K562 (cell line): Measurements from ENCODE around the gene GSS. TPM values are rescaled to one million over a fixed set of nuclear protein-coding genes. Genes with fewer than 3 reads are reported as not detected.

Experiments used
- ATAC-seq: fragments of 200-7000 bp; cut with Tn5 transposase; 3 replicates; pipeline ENCODE4 v1.9.1; 2020; ENCODE audit warnings: moderate library complexity
- BruUV-seq: library from RNA; stranded (reverse); fragments of 400-500 nt; replicated peaks from 2 replicates; lab custom pipeline; 2021; lab: Mats Ljungman, UMichigan
- CTCF ChIA-PET: fragments of 300-600 bp; formaldehyde crosslinking; extraction: SDS; loops from one replicate; lab custom pipeline; 2021; ENCODE audit warnings: low intra/inter-chr PET ratio; lab: Yijun Ruan, JAX
- POLR2A ChIA-PET: fragments of 300-600, 350-650 bp; sonication (Branson Sonifier 250); formaldehyde crosslinking; extraction: SDS; loops from one replicate; lab custom pipeline; 2021; ENCODE audit warnings: antibody characterized with exemption, inconsistent platforms; lab: Yijun Ruan, JAX
- DNase-seq, 4 experiments: peaks; one replicate each; pipeline versions ENCODE4 v3.0.0 to v3.0.0-alpha.2; 2011 to 2018; ENCODE audit warnings: low spot score in 3 of 4, mixed read lengths in 3 of 4; ENCODE audit errors: extremely low read depth in 1 of 4
- FAIRE-seq: peaks from 2 replicates; lab custom pipeline; 2011; peaks lifted over from hg19 to GRCh38; lab: Jason Lieb, UNC
- H2AFZ ChIP-seq: 2 replicates; pipeline ENCODE4 v1.6.0; 2011; ENCODE audit warnings: low read depth, low read length, control low read depth, inconsistent platforms
- H3K27ac ChIP-seq: fragments of 200-600 bp; 3 replicates; pipeline ENCODE4 v1.8.0; 2011; ENCODE audit warnings: low read depth, mild to moderate bottlenecking, control low read depth, inconsistent platforms, low read length, moderate library complexity, mixed read lengths; ENCODE audit errors: extremely low read depth
- H3K27me3 ChIP-seq, 2 experiments: fragments of 300-600 bp in 1 of 2; 2 replicates in 1 of 2; 3 replicates in 1 of 2; pipeline versions ENCODE4 v1.6.0 to v1.8.0; 2011; ENCODE audit warnings: inconsistent platforms in 2 of 2, low read length in 2 of 2, mild to moderate bottlenecking in 1 of 2, mixed read lengths in 1 of 2, moderate library complexity in 1 of 2; ENCODE audit not compliant: control insufficient read depth in 2 of 2, insufficient read depth in 2 of 2
- H3K36me3 ChIP-seq: fragments of 300-600 bp; 3 replicates; pipeline ENCODE4 v1.8.0; 2011; ENCODE audit warnings: mild to moderate bottlenecking, low read length, inconsistent platforms; ENCODE audit not compliant: control insufficient read depth, insufficient read depth
- H3K4me1 ChIP-seq, 2 experiments: fragments of 200-600 bp in 1 of 2; replicated peaks in 1 of 2; 2 replicates in 1 of 2; 3 replicates in 1 of 2; pipeline versions ENCODE4 v1.5.1 to v1.8.0; 2011; ENCODE audit warnings: inconsistent platforms in 2 of 2, low read length in 2 of 2, mild to moderate bottlenecking in 1 of 2, mixed read lengths in 1 of 2, moderate library complexity in 1 of 2; ENCODE audit not compliant: control insufficient read depth in 2 of 2, insufficient read depth in 2 of 2
- H3K4me2 ChIP-seq: 2 replicates; pipeline ENCODE4 v1.6.1; 2011; ENCODE audit warnings: low read length, control low read depth, inconsistent platforms, mixed read lengths; ENCODE audit not compliant: insufficient read depth
- H3K4me3 ChIP-seq: fragments of 200-600 bp; sonication (generic), shearing (Covaris generic); 2 replicates; pipeline ENCODE4 v1.5.1; 2016; ENCODE audit warnings: control low read depth, inconsistent platforms
- H3K79me2 ChIP-seq: fragments of 200-600 bp; 3 replicates; pipeline ENCODE4 v1.8.0; 2011; ENCODE audit warnings: low read length, inconsistent platforms; ENCODE audit not compliant: control insufficient read depth, insufficient read depth
- H3K9ac ChIP-seq, 2 experiments: 2 replicates each; pipeline versions ENCODE4 v1.6.0 to v1.6.1; 2011; ENCODE audit warnings: low read depth in 2 of 2, low read length in 2 of 2, control low read depth in 1 of 2, inconsistent platforms in 1 of 2, mild to moderate bottlenecking in 1 of 2, mixed read lengths in 1 of 2; ENCODE audit not compliant: insufficient read depth in 1 of 2
- H3K9me1 ChIP-seq: one replicate; pipeline ENCODE4 v1.6.0; 2011; ENCODE audit warnings: inconsistent platforms, mild to moderate bottlenecking, low read length, moderate library complexity; ENCODE audit not compliant: control insufficient read depth, insufficient read depth
- H3K9me3 ChIP-seq: replicated peaks from 2 replicates; pipeline ENCODE4 v1.5.1; 2011; ENCODE audit warnings: low read depth, low read length, inconsistent platforms; ENCODE audit not compliant: control insufficient read depth, insufficient read depth
- H4K20me1 ChIP-seq: replicated peaks from 2 replicates; pipeline ENCODE4 v1.6.1; 2011; ENCODE audit warnings: low read length, inconsistent platforms, mixed read lengths; ENCODE audit not compliant: control insufficient read depth, insufficient read depth
- KLF6 ChIP-seq: fragments of 250-450 bp; sonication (Bioruptor Pico); IDR thresholded peaks from 2 replicates; pipeline ENCODE4 v1.4.0; 2020; ENCODE audit warnings: mild to moderate bottlenecking, moderate library complexity, borderline replicate concordance
- in situ Hi-C: fragments of 300-500 bp; cut with MboI; formaldehyde crosslinking; loops from 4 replicates; pipeline ENCODE4 v1.15.0; 2018; ENCODE audit warnings: inconsistent platforms, mixed read lengths
- intact Hi-C: fragments of 100-400 bp; cut with micrococcal nuclease; formaldehyde crosslinking; loops from 2 replicates; pipeline ENCODE4 v1.14.2; 2022
- polyA plus RNA-seq, 8 experiments: library from polyadenylated mRNA; depleted of rRNA in 4 of 8; stranded (reverse) in 5 of 8; unstranded in 3 of 8; fragments of >200 nt; fragmentation: Nextera tagmentation in 2 of 8; fragmentation: Illumina TruSeq in 1 of 8; extraction: Ambion mirVana in 2 of 8; extraction: Trizol in 1 of 8; gene quantifications; 2 replicates each; pipeline versions ENCODE4 v1.2.1 to v1.2.3, GENCODE V29; 2011 to 2014; ENCODE audit warnings: inconsistent platforms in 1 of 8, missing spikeins in 1 of 8
- total RNA-seq, 7 experiments: library from RNA; depleted of rRNA in 6 of 7; stranded (reverse); fragments of >200 nt in 6 of 7; fragmentation: Illumina TruSeq in 2 of 7; extraction: Trizol in 2 of 7; gene quantifications; 2 replicates each; pipeline versions ENCODE4 v1.2.1 to v1.2.3, GENCODE V29; 2011 to 2021; ENCODE audit warnings: low replicate concordance in 1 of 7
- TF ChIP-seq, protein P1 (sequence below): fragments of 450-650 bp; IDR thresholded peaks from 2 replicates; pipeline ENCODE4 v1.6.1; 2018; ENCODE audit warnings: mild to moderate bottlenecking, low read depth; ENCODE audit not compliant: partially characterized antibody
- TF ChIP-seq, protein P2 (sequence below): sonication (generic); formaldehyde crosslinking; IDR thresholded peaks from 2 replicates; pipeline ENCODE4 v1.8.0; 2022; ENCODE audit warnings: mild to moderate bottlenecking, low read depth, missing genetic modification reagents

GSS gene
- total and polyA plus RNA-seq, 9 of the 15 experiments (the other 6 are each of a cell fraction or from before 2014, with no cell fraction given) = 18.4 to 165 (median 89.4) TPM

DNA sequence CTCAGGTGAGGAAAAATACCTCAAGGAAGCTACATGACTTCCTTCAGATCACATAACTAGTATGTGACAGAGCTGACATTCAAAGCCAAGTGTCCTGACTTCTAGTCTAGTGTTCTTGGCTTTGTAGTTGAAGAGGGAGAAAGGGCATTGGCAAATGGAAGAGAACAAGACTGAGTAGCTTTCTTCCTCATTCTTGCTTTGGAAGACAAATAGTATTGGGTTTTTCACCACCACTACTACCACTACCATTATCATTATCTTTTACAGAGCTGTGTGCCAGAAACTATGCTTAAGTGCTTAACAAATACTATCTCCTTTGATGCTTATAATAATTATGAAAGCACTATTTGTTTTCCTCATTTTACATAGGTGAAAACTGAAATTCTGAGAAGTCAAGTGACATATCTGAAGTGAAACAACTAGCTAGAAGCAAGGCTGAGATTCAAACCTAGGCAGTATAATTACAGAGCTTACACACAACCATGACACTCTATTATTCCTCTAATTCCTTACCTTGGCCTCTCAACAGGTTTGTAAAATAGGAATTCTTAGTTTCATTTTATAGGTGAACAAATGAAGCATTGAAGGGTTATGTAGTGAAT, 72.4 kb downstream of the GSS start:
- H3K9me1 ChIP-seq = no peaks in the 10 kb centered on the region
- H3K9ac ChIP-seq = no peak overlapping the region
- no peak for DNase-seq
- intact Hi-C loops (no loop called here), in situ Hi-C loops (no loop called here)
- ChIA-PET CTCF (no interaction called here), POLR2A (interaction anchor here (0.7 to 1.0 kb wide), 4 partner anchors 16 to 362 kb away, joined by 3 read pairs; no protein-coding TSS in a partner anchor)
- no peak overlapping the region for H3K4me3 ChIP-seq
- ATAC-seq = no peak
- no peak overlapping the region for H2AFZ ChIP-seq
- peaks cover 16 to 18% of the 10 kb centered on the region in 2 experiments; a peak in 3 of 5 replicates for H3K4me1 ChIP-seq
- BruUV-seq = no TSS peak
- H3K27me3 ChIP-seq = no peaks in the 10 kb centered on the region
- H3K36me3 ChIP-seq = peaks cover 65% of the 10 kb centered on the region
- H3K27ac ChIP-seq = no peak overlapping the region
- peaks cover 9% of the 10 kb centered on the region for H3K9me3 ChIP-seq
- H3K4me2 ChIP-seq = no peak overlapping the region
- FAIRE-seq = no peak
- peaks cover 26% of the 10 kb centered on the region for H3K79me2 ChIP-seq
- H4K20me1 ChIP-seq = no peaks in the 10 kb centered on the region
- TF ChIP-seq, protein P1, sequence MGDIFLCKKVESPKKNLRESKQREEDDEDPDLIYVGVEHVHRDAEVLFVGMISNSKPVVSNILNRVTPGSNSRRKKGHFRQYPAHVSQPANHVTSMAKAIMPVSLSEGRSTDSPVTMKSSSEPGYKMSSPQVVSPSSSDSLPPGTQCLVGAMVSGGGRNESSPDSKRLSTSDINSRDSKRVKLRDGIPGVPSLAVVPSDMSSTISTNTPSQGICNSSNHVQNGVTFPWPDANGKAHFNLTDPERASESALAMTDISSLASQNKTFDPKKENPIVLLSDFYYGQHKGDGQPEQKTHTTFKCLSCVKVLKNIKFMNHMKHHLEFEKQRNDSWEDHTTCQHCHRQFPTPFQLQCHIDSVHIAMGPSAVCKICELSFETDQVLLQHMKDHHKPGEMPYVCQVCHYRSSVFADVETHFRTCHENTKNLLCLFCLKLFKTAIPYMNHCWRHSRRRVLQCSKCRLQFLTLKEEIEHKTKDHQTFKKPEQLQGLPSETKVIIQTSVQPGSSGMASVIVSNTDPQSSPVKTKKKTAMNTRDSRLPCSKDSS = no peak
- TF ChIP-seq KLF6 = no peak
- TF ChIP-seq, protein P2, sequence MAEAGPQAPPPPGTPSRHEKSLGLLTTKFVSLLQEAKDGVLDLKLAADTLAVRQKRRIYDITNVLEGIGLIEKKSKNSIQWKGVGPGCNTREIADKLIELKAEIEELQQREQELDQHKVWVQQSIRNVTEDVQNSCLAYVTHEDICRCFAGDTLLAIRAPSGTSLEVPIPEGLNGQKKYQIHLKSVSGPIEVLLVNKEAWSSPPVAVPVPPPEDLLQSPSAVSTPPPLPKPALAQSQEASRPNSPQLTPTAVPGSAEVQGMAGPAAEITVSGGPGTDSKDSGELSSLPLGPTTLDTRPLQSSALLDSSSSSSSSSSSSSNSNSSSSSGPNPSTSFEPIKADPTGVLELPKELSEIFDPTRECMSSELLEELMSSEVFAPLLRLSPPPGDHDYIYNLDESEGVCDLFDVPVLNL (CRISPR knock-in tag) = no peak
